IPS-15b (cell line): ENCODE data around the gene CNPY1.

ENCODE experiments used
- H3K27me3 ChIP-seq: one replicate; pipeline ENCODE4 v1.6.1; 2013; ENCODE audit warnings: low read length; ENCODE audit not compliant: control insufficient read depth, insufficient read depth
- H3K36me3 ChIP-seq: one replicate; pipeline ENCODE4 v1.6.1; 2013; ENCODE audit warnings: low read length; ENCODE audit not compliant: control insufficient read depth, insufficient read depth
- H3K4me1 ChIP-seq: one replicate; pipeline ENCODE4 v1.6.1; 2013; ENCODE audit warnings: mild to moderate bottlenecking, low read length; ENCODE audit not compliant: control insufficient read depth, insufficient read depth
- H3K4me3 ChIP-seq: one replicate; pipeline ENCODE4 v1.5.1; 2013; ENCODE audit warnings: low read depth, low read length
- H3K9ac ChIP-seq: one replicate; pipeline ENCODE4 v1.6.1; 2013; ENCODE audit warnings: low read depth, mild to moderate bottlenecking, low read length
- H3K9me3 ChIP-seq: one replicate; pipeline ENCODE4 v1.6.1; 2013; ENCODE audit warnings: mild to moderate bottlenecking, low read length; ENCODE audit not compliant: control insufficient read depth, insufficient read depth

Gene CNPY1

GRCh38 chr7:155488483-155489127 lies 57.8 kb downstream of the CNPY1 start:
- H3K27me3 ChIP-seq, result peaks cover 90% of the 10 kb centered on the region
- no peaks in the 10 kb centered on the region for H3K36me3 ChIP-seq
- H3K4me1 ChIP-seq, result peaks cover 3% of the 10 kb centered on the region
- H3K9ac ChIP-seq, result no peak overlapping the region
- no peaks in the 10 kb centered on the region for H3K9me3 ChIP-seq
- H3K4me3 ChIP-seq, result no peak overlapping the region

DNA sequence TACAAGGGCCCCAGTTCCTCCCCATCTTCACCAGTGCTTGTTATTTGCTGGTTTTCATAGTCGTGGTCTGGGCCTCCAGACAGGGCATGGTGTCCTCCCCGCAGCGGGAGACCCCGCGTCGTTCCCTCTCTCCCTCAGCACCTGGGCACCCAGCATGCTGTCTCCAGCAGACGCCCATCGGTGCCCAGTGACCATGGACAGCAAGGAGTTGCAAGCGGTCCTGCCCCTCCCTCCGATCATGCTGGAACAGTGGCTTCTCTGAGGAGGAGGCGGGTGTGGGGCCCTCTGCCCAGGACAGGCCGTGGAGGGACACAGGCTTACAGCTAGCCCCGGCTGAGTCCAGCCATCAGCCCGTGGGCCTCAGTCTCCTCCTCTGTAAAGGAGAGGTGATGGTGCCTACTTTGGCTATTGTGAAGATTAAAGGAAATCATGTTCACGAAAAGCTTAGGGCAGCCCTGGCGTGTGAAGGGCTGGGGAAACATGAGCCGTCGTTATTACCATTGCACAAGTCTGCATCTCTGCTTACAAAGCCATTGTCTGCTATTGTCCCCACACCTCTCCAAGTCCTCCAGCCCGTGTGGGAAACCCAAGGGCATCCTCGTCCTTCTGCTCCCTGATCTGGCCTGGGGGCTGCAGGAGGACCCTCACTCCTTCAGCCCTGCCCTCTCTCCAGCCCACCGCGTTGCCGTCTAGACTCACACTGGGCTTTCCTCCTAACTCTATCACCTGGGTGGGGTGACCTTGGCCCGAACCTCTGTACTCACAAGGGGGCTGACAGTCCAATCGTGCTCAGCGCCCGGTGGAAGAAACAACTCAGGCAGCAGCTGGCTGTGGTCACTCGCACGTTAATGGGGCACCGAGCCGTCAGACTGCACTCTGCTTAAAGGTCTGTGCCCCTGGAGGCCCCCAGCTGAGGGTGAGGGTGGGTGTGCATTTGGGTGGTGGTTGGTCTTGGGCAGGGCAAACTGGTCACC lies 58.6 kb downstream of the CNPY1 start:
- Histone ChIP-seq H3K27me3 (peaks cover 90% of the 10 kb centered on the region), H3K4me1 (peaks cover 8% of the 10 kb centered on the region), H3K4me3 (no peak overlapping the region), H3K9ac (no peak overlapping the region), H3K36me3 (no peaks in the 10 kb centered on the region), H3K9me3 (no peaks in the 10 kb centered on the region)

DNA sequence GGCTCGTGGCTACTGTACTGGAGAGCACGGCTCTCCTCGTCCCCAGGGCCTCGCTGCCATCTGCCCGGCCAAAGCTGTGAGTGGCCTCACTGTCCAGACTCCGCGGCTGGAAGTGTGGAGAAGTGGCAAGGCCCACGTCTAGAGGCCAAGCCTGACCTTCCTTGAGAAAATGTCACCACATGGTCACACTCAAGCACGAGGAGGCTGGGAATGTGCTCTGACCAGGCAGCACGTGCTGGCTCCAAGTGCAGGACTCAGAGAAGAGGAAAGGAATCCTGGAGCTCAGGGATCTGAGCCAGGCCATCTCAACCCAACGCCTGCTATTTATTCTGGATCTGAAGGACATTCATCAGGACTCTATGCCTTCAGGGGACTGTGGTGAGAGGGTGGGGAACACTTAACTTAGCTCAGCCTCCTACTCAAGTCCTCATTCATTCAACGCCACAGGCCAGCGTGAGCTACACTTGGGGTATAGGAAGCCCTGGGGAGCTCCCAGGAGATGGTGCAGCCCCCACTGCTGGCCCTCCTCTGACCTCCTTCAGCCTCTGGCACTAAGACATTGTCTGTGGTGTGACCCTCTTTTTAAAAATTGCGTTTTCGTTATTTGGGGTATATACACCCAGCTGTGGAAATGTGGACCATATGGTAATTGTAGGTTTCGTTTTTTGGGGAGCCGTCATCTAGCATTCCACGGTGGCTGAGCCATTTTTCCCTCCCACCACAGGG lies 59.4 kb downstream of the CNPY1 start:
- Histone ChIP-seq H3K36me3 (no peaks in the 10 kb centered on the region), H3K4me3 (no peak overlapping the region), H3K9me3 (no peaks in the 10 kb centered on the region), H3K9ac (no peak overlapping the region), H3K4me1 (peaks cover 8% of the 10 kb centered on the region), H3K27me3 (peaks cover 90% of the 10 kb centered on the region)

- H3K4me1 ChIP-seq, result peaks cover 6% of the 10 kb centered on the region
- H3K9me3 ChIP-seq, result no peaks in the 10 kb centered on the region
- no peak overlapping the region for H3K9ac ChIP-seq
- peaks cover 84% of the 10 kb centered on the region for H3K27me3 ChIP-seq
- no peaks in the 10 kb centered on the region for H3K36me3 ChIP-seq
- no peak overlapping the region for H3K4me3 ChIP-seq
These were observed 61.6 kb downstream of the CNPY1 start for GRCh38 chr7:155484483-155485399.

- Histone ChIP-seq H3K9me3 (no peaks in the 10 kb centered on the region), H3K4me1 (peaks cover 6% of the 10 kb centered on the region), H3K36me3 (no peaks in the 10 kb centered on the region), H3K9ac (no peak overlapping the region), H3K27me3 (peaks cover 80% of the 10 kb centered on the region), H3K4me3 (no peak overlapping the region)
These were observed 62.5 kb downstream of the CNPY1 start for GRCh38 chr7:155483868-155484325.

- H3K27me3 ChIP-seq, result peaks cover 80% of the 10 kb centered on the region
- H3K4me1 ChIP-seq, result peaks cover 6% of the 10 kb centered on the region
- no peak overlapping the region for H3K9ac ChIP-seq
- H3K9me3 ChIP-seq, result no peaks in the 10 kb centered on the region
- H3K36me3 ChIP-seq, result no peaks in the 10 kb centered on the region
- no peak overlapping the region for H3K4me3 ChIP-seq
These were observed 63.1 kb downstream of the CNPY1 start for GRCh38 chr7:155483245-155483644.

GRCh38 chr7:155482511-155483183 lies 63.7 kb downstream of the CNPY1 start:
- peaks cover 80% of the 10 kb centered on the region for H3K27me3 ChIP-seq
- no peaks in the 10 kb centered on the region for H3K36me3 ChIP-seq
- no peaks in the 10 kb centered on the region for H3K9me3 ChIP-seq
- no peak overlapping the region for H3K9ac ChIP-seq
- peaks cover 6% of the 10 kb centered on the region for H3K4me1 ChIP-seq
- no peak overlapping the region for H3K4me3 ChIP-seq

GRCh38 chr7:155481764-155482163 lies 64.6 kb downstream of the CNPY1 start:
- no peak overlapping the region for H3K9ac ChIP-seq
- no peaks in the 10 kb centered on the region for H3K36me3 ChIP-seq
- no peak overlapping the region for H3K4me3 ChIP-seq
- peaks cover 6% of the 10 kb centered on the region for H3K4me1 ChIP-seq
- H3K9me3 ChIP-seq, result no peaks in the 10 kb centered on the region
- peaks cover 84% of the 10 kb centered on the region for H3K27me3 ChIP-seq

DNA sequence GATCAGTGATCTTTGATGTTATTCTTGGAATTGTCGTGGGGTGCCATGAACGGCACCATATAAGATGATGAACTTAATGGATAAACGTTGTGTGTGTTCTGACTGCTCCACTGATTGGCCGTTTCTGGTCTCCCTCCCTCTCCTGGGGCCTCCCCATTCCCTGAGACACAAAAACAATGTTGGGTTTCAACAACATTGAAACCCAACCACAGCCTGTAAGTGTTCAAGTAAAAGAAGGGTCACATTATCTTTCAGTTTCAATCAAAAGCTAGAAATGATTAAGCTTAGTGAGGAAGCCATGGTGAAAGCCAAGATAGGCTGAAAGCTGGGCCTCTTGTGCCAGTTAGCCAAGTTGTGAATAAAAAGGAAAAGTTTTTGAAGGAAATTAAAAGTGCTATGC lies 68.9 kb downstream of the CNPY1 start:
- no peak overlapping the region for H3K9ac ChIP-seq
- no peaks in the 10 kb centered on the region for H3K9me3 ChIP-seq
- H3K4me3 ChIP-seq, result no peak overlapping the region
- no peaks in the 10 kb centered on the region for H3K36me3 ChIP-seq
- no peaks in the 10 kb centered on the region for H3K4me1 ChIP-seq
- H3K27me3 ChIP-seq, result peaks cover 90% of the 10 kb centered on the region

DNA sequence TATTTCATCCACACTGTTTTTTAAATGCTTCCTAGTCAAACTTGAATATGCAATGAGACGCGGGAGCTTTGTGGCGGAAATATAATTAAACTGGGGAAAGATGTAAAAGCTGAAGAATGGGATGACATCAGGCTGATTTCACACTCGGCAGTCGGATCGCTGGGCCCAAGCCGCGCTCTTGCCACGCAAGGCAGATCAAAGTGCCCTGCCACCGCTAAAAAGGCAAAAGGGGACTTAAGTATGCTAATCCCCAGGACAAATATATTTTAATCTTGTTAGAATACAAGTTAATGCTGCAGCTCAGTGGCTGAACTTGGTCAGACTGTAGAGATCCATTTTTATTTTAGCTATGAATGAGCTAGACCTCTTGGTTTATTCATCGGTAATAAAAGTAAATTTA lies 74.6 kb downstream of the CNPY1 start:
- Histone ChIP-seq H3K4me3 (peak overlapping the region; percentile 16), H3K36me3 (no peaks in the 10 kb centered on the region), H3K9ac (no peak overlapping the region), H3K27me3 (peaks cover 99% of the 10 kb centered on the region), H3K4me1 (peaks cover 6% of the 10 kb centered on the region), H3K9me3 (no peaks in the 10 kb centered on the region)
